Stimulated activated CD4-positive, alpha-beta T cell treated with anti-CD3 and anti-CD28 coated beads, Interleukin-12 subunit alpha, Interleukin-12 subunit beta, amount 100 ng/mL, for 24 hours (primary cell): ENCODE results near the gene HLCS.

ENCODE experiments used
- DNase-seq, 2 experiments: peaks; one replicate each; pipeline ENCODE4 v3.0.0-alpha.2; 2020; ENCODE audit warnings: low read depth in 2 of 2

The HLCS gene

GRCh38 chr21:36722370-36723368 lies 243.8 kb downstream of the HLCS start:
- no peak for DNase-seq

GRCh38 chr21:36721817-36722216 lies 244.7 kb downstream of the HLCS start:
- DNase-seq: no peak

GRCh38 chr21:36719614-36720013 lies 246.9 kb downstream of the HLCS start:
- DNase-seq: no peak

GRCh38 chr21:36718951-36719501 lies 247.4 kb downstream of the HLCS start:
- no peak for DNase-seq

- no peak for DNase-seq
Observed at GRCh38 chr21:36717976-36718375, 248.5 kb downstream of the HLCS start.

GRCh38 chr21:36716836-36717235 lies 249.6 kb downstream of the HLCS start:
- DNase-seq: no peak

- no peak for DNase-seq
Observed at GRCh38 chr21:36716387-36716786, 250.1 kb downstream of the HLCS start.

GRCh38 chr21:36713746-36714145 lies 252.7 kb downstream of the HLCS start:
- no peak for DNase-seq

GRCh38 chr21:36710729-36711048 lies 255.8 kb downstream of the HLCS start:
- DNase-seq: no peak

- no peak for DNase-seq
Observed at GRCh38 chr21:36709868-36710728, 256.4 kb downstream of the HLCS start.

GRCh38 chr21:36709030-36709867 lies 257.2 kb downstream of the HLCS start:
- DNase-seq: no peak

- no peak for DNase-seq
Observed at GRCh38 chr21:36708286-36709029, 258.0 kb downstream of the HLCS start.

- no peak for DNase-seq
Observed at GRCh38 chr21:36707763-36708285, 258.6 kb downstream of the HLCS start.

- no peak for DNase-seq
Observed at GRCh38 chr21:36706951-36707762, 259.3 kb downstream of the HLCS start.

- no peak for DNase-seq
Observed at GRCh38 chr21:36706482-36706852, 260.0 kb downstream of the HLCS start.

- DNase-seq: no peak
Observed at GRCh38 chr21:36705679-36706481, 260.6 kb downstream of the HLCS start.

GRCh38 chr21:36704958-36705678 lies 261.4 kb downstream of the HLCS start:
- no peak for DNase-seq

GRCh38 chr21:36704281-36704957 lies 262.1 kb downstream of the HLCS start:
- DNase-seq: no peak
